ENCODE data around the gene CCDC188. TPM values are rescaled to one million over a fixed set of nuclear protein-coding genes. Genes with fewer than 3 reads are reported as not detected.

Gene CCDC188
- total RNA-seq, 2 experiments from 2014 or later = not detected

DNA sequence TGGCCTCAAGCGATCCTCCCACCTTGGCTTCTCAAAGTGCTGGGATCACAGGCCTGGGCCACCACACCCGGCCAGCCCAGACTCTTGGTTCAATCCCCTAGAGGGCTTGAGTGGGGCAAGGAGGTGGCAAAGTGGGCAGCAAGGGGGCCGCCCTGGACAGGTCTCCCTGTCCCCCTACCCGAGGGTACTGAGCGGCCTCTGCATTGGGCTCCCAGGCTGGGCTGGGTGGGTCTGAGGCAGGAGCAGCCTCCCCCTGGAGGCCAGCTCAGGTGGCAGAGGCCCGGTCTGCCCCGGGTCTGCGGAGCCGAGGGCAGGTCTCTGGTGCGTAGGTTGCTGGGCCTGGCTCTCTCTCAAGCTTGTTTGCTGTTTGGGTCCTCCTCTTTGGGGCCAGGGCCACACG lies 22.4 kb upstream of the CCDC188 start:
- Mint-ChIP-seq H3K4me3 (no peak overlapping the region), H3K27ac (no peak overlapping the region), H3K36me3 (ENCODE audit: low read depth) (no peaks in the 10 kb centered on the region), H3K9me3 (no peaks in the 10 kb centered on the region), H3K27me3 (no peaks in the 10 kb centered on the region), H3K4me1 (ENCODE audit: low read depth) (no peaks in the 10 kb centered on the region)
- H3K36me3 ChIP-seq (ENCODE audit: insufficient read depth, low read length) = no peaks in the 10 kb centered on the region
- ChIA-PET CTCF (no interaction called here), POLR2A (no interaction called here)
- DNase-seq (no peak), ATAC-seq (ENCODE audit: poor library complexity) (no peak)
- H3K27me3 ChIP-seq (ENCODE audit: control insufficient read depth in 1 of 2, insufficient read depth in 2 of 2, low read length in 2 of 2) = no peaks in the 10 kb centered on the region
- intact Hi-C loops (cut with DNase I, micrococcal nuclease) = no loop called here
- H3K4me3 ChIP-seq (ENCODE audit: low read length) = no peak overlapping the region
- no peak overlapping the region for H3K27ac ChIP-seq (ENCODE audit: low read depth in 1 of 2, low read length in 2 of 2)
- TF ChIP-seq CTCF (IDR thresholded peaks at IDR 0.05) = no peak
- H3K4me1 ChIP-seq (ENCODE audit: insufficient read depth, low read length) = no peaks in the 10 kb centered on the region
- H3K9me3 ChIP-seq (ENCODE audit: control insufficient read depth in 1 of 2, insufficient read depth in 1 of 2, low read length in 2 of 2) = no peaks in the 10 kb centered on the region

DNA sequence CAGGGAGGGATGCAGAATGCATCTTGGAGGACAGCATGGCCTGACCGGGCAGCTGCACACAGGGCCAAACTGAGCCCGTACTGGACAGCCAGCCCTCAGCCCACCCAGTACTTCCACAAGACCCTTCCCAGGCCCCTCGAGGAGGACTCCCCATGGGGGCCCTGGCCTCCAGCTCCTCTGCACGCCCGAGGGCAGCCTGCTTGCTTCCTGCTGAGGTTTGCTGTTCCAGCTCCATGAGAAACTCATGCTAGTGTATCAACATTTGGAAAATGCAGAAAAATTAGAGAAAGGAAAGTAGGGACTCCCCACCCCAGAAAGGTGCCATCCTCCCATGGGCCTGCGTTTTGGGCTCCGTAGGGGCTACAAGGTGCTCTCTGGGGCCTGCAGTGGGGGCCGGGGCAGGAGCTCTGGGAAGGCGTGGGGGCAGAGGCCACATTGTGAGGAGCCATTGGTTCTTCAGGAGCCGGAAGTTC lies 21.3 kb upstream of the CCDC188 start:
- no peak for DNase-seq
- Mint-ChIP-seq H3K9me3 (no peaks in the 10 kb centered on the region), H3K27me3 (no peaks in the 10 kb centered on the region), H3K27ac (no peak overlapping the region), H3K36me3 (ENCODE audit: low read depth) (no peaks in the 10 kb centered on the region), H3K4me3 (no peak overlapping the region), H3K4me1 (ENCODE audit: low read depth) (no peaks in the 10 kb centered on the region)
- Histone ChIP-seq H3K4me1 (ENCODE audit: insufficient read depth, low read length) (no peaks in the 10 kb centered on the region), H3K4me3 (ENCODE audit: low read length) (no peak overlapping the region), H3K27ac (ENCODE audit: low read depth in 1 of 2, low read length in 2 of 2) (no peak overlapping the region), H3K36me3 (ENCODE audit: insufficient read depth, low read length) (no peaks in the 10 kb centered on the region), H3K9me3 (ENCODE audit: control insufficient read depth in 1 of 2, insufficient read depth in 1 of 2, low read length in 2 of 2) (no peaks in the 10 kb centered on the region), H3K27me3 (ENCODE audit: control insufficient read depth in 1 of 2, insufficient read depth in 2 of 2, low read length in 2 of 2) (no peaks in the 10 kb centered on the region)
- intact Hi-C loops (cut with DNase I, micrococcal nuclease) = no loop called here
- ChIA-PET CTCF (no interaction called here), POLR2A (no interaction called here)
- TF ChIP-seq CTCF (IDR thresholded peaks at IDR 0.05) = no peak
- ATAC-seq (ENCODE audit: poor library complexity) = no peak

GRCh38 chr22:20171288-20172140 lies 20.7 kb upstream of the CCDC188 start:
- intact Hi-C loops (cut with DNase I, micrococcal nuclease) = no loop called here
- no peaks in the 10 kb centered on the region for H3K27me3 Mint-ChIP-seq
- no peak overlapping the region for H3K27ac ChIP-seq (ENCODE audit: low read depth in 1 of 2, low read length in 2 of 2)
- H3K4me1 ChIP-seq (ENCODE audit: insufficient read depth, low read length) = no peaks in the 10 kb centered on the region
- H3K36me3 ChIP-seq (ENCODE audit: insufficient read depth, low read length) = no peaks in the 10 kb centered on the region
- DNase-seq (no peak), ATAC-seq (ENCODE audit: poor library complexity) (no peak)
- H3K36me3 Mint-ChIP-seq (ENCODE audit: low read depth) = no peaks in the 10 kb centered on the region
- H3K27ac Mint-ChIP-seq = no peak overlapping the region
- H3K9me3 Mint-ChIP-seq = no peaks in the 10 kb centered on the region
- H3K4me3 Mint-ChIP-seq = no peak overlapping the region
- ChIA-PET POLR2A (no interaction called here), CTCF (no interaction called here)
- H3K27me3 ChIP-seq (ENCODE audit: control insufficient read depth in 1 of 2, insufficient read depth in 2 of 2, low read length in 2 of 2) = no peaks in the 10 kb centered on the region
- no peak overlapping the region for H3K4me3 ChIP-seq (ENCODE audit: low read length)
- H3K4me1 Mint-ChIP-seq (ENCODE audit: low read depth) = no peaks in the 10 kb centered on the region
- no peak for TF ChIP-seq CTCF (IDR thresholded peaks at IDR 0.05)
- H3K9me3 ChIP-seq (ENCODE audit: control insufficient read depth in 1 of 2, insufficient read depth in 1 of 2, low read length in 2 of 2) = no peaks in the 10 kb centered on the region

All from CD4-positive, alpha-beta T cell (primary cell).